ENCODE results near the gene PTCHD4.

Gene PTCHD4

DNA sequence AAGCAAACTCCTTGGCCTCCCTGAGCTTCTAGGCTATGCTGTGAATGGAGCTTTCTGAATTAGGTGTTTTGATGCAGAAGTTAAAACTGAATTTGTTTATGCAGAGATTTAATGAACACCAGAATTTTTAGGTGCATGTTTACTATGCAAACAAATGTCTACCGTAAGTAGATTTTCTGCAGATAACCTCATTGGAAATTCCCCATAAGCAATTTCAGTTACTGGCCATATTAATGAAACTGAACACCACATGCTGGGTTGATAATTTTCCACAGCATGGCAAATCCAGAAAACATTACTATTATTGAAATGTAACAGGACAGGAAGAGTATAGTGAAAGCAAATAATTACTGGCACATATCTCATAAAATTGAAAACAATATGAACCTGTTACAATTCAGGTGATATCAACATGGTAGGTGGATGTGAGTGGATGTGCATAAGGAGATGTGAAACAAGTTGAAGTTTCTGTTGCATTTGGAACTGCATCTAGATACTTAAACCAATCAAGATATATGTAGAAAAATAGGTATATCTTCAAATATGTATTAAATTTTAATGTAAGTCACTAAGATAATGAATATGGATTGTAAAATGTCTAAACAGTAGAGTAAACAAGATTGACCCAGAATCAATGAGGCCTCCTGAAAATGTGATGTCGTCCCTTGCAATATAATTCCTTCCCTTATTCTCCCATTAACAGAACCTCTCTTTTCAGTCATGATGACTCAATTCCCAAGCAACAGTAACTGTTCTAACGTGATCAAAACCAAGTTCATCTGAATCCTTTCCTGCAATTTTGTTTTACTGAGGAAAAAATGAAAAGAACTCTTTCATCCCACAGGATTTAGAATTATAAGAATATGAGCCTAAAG is 11.0 kb downstream of the PTCHD4 start:
- no peak for DNase-seq

DNA sequence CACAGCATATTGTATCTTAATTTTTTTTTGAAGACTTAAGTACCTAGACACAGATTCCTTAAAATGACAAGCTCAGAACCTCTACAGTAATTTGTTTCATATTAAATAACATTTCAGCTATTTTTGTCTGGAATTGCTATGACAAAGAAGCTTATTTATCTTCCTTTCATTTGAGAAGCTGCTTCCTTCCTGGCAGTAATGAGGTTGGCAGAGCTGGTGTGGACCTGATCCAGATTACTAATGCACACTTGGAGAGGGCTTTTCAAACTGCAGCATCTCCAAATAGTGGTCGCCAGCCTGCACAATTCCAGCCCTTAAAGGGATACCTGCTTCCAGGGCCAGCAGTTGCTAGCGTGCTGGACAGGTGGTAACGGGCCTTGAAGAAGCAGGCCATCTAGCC is 12.1 kb downstream of the PTCHD4 start:
- peak; percentile 12 for DNase-seq

- no peak for DNase-seq
Measured at GRCh38 chr6:48092550-48093217, 18.3 kb downstream of the PTCHD4 start.

DNA sequence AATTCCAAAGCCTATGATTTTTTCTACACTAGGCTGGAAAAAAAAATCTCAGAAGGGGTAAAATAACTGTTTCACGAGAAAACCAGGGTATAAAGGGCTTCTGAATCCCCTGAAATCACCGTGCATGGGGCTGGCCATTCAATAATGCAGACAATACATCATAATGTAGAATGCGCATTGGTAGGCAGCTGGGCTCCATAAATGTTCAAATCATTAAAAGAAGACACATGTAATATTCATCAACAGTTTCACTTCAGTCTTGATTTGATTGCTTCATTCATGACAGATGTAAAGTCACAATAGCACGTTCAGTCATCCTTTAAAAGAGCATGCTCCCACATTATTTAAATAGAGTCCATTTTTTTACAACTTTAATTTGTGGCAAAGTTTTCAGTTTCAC is 20.5 kb downstream of the PTCHD4 start:
- DNase-seq: no peak

DNA sequence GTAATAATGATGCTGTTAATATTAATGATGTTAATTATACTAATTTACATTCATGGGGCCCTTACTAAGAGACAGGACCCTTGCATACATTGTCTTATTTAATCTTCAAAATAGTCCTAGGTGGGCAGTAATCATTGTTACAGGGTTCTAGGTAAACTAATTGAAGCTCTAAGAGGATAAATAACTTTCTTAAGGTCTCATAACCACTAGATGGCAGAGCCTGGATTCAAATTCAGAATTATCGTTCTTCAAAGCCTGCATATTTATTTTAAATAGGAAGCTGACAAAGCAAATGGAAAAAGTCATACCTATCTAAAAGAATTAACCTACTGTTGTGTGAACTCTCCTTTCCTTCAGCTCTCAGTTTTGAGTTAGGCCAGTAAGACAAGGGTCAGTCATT is 23.5 kb downstream of the PTCHD4 start:
- DNase-seq: no peak

DNA sequence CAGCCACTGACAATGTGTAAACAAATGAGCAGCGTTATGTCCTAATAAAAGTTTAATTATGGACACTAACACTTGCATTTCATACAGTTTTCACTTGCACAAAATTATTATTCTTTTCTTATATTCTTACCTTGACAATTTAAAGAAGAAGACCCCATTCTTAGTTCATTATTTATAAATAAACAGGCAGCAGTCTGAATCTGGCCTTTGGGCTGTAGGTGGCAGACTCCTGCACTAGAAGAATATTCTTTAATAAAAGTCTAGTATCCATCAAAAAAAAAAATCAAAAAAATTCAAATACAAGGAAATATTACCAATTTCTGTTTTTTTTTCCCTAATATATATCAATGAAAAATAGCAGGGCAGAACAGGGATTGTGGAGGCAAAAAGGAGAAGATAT is 24.8 kb downstream of the PTCHD4 start:
- no peak for DNase-seq

DNA sequence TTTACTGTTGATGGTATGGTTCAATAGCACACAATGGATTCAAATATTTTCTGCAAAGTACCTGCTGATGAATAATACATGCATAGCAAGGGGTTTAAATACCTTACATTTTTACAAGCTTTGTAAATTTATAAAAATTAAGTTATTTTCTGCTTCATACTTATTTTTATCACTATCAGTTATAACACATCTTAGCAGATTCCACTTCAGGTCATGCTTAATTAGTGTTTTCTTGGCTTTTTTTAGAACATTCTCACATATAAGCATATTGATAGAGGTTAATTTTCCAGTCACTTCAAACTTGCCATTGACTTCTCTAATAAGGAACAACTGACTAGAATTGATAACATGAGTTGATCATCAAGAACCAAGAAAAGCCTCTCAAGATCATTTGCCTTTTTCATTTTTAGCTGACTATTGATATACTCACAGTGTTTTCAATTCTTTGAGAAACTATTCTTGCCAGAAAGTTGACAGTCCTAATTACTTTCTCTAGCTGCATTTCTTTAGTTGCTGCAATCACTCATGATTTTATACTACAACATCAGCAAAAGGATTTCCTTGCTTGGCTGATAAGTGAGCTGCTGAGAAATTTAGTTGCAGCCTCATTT is 25.8 kb downstream of the PTCHD4 start:
- DNase-seq: no peak

GRCh38 chr6:48084201-48084600 is 26.8 kb downstream of the PTCHD4 start:
- DNase-seq: no peak

DNA sequence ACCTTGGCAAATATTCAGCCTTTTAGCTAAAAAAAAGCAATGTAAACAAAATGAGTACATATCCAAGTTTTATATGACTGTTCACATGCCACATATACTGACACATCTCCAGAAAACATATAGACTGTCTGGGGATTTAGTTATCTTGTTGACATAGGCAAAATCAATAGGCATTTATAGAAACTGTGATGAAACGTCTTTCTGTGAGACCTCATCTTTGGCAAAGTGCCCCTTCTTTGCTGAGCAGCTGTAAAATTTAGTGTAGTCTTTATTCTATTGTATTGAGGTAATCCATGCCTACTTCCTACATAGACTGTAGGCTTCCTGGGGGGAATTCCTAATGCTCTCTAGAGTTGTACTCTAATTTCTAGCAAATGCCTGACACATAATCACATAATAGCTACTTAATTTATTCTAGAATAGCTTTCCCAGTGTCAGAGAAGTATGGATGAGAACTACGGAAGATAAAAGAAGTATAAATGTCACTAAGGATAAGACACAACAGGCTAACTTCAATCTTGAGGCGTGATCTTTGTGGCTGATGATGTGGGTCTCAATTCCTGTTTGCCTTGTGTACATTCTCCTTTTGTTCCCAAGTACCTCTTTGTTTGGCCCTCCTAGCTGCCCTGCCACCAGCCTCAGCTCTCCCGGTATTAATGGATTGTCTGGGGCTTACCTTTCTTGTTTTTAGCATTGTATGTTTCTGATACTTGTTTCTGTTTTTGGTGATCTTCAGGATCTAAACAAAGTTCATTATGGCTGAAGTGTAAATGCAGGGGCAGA is 30.6 kb downstream of the PTCHD4 start:
- peak; percentile 17 for DNase-seq

GRCh38 chr6:48078120-48078519 is 32.9 kb downstream of the PTCHD4 start:
- no peak for DNase-seq

- no peak for DNase-seq
Measured at GRCh38 chr6:48075181-48075580, 35.8 kb downstream of the PTCHD4 start.

GRCh38 chr6:48073976-48074767 is 36.8 kb downstream of the PTCHD4 start:
- no peak for DNase-seq

DNA sequence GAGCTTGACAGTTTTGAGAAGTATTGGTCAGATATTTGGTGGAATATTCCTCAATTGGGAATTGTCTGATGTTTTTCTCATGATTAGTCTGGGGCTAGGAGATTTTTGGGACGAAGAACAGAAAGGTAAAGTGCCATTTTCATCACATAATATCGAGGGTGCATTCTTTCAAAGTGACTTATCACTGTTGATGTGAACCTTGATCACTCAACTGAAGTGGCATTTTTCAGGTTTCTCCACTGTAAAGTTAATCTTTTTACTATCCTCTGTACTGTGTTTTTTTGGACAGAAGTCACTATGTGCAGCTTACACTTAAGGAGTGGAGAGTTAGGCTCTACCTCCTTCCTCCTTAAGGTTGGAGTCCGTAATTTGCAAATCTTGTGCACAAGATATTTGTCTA is 39.2 kb downstream of the PTCHD4 start:
- DNase-seq: no peak

- DNase-seq: no peak
Measured at GRCh38 chr6:48069280-48069679, 41.7 kb downstream of the PTCHD4 start.

- DNase-seq: no peak
Measured at GRCh38 chr6:48068278-48069251, 42.4 kb downstream of the PTCHD4 start.

- DNase-seq: no peak
Measured at GRCh38 chr6:48067886-48068277, 43.1 kb downstream of the PTCHD4 start.

DNA sequence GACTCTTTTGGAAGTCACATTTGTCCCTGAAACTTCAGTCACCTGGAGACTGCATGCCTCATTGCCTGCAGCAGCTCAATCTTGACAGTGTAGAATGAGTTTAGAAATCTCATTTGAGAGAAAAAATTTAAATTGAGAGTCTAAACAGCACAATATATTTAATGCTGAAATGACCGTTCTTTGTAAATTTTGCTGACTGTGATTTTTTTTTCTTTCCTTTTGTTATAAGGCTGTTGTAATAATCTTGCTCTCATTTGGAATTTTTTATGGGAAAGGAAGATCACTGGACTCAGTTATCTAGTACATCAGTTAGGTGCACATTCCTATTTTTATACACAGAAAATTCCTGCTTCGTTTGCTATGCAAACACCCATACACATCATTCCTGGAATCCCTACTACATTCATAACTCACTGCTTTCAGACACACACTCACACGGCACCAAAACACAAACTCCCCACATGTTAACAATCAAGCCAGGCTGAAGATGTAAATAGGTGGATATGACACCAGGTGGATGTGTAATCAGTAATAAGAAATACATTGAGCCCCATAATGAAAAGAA is 43.8 kb downstream of the PTCHD4 start:
- DNase-seq: no peak

- DNase-seq: no peak
Measured at GRCh38 chr6:48061265-48061990, 49.6 kb downstream of the PTCHD4 start.
